Hematopoietic multipotent progenitor cell treated with erythropoietin and hydrocortisone succinate and interleukin-3 and kit ligand, for 6 days (in vitro differentiated cells): ENCODE results near the gene MIXL1.
"Not testable (repeated sequence)": the region's sequence is repeated elsewhere in the genome, so short reads cannot be mapped to it uniquely, and the experiment has no call there.

Source experiments
- DNase-seq: peaks from one replicate; pipeline ENCODE4 v3.0.0-alpha.2; 2015

Gene MIXL1

DNA sequence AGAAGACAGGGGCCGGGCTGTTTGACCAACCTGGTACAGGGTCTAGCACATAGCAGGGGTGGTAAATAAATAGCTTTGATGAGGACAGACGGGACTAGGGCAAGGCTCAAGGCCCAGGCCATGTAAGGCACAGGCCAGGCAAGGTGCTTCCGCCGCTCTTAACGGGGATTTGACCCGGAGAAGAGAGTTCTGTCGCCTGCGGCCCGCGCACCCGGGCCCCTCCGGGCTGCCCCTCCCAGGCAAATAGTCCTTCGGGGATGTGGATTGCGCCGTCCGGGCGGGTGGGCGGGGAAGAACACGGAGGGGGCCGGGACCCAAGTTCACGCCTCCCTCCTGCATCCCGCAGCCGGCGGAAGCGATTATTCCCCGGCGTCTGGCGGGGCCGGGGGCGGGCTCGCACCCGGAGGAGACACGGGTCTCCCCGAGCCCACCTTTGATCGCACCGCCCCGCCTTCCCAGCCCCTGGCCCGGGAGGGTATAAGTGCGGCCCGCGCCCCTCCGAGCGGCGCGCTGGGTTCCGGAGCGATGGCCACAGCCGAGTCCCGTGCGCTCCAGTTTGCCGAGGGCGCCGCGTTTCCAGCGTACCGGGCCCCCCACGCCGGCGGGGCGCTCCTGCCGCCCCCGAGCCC, at the start of gene MIXL1:
Gene MIXL1 (plus strand): TSS at position 508 of the 629 bp plus-strand sequence. CDS start 18 bp downstream, at position 526.
- DNase-seq: peak; percentile 19

DNA sequence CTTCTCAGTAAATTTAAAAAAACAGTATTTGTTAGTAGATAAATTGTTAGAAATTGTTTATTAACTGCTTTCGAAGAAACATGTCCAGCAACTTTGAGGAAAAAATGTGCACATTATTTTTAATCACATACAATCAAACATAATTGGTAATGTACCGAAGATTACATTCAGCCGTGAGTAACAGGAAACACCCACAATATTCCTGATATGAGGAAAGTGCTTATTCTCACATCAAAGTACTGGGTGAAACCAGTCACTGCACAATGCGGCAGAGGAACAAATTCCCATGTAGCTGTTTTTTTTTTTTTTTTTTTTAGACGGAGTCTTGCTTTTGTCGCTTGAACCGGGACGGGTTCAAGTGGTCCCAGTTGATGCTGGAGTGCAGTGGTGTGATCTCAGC, 46.6 kb upstream of the MIXL1 start:
- no peak for DNase-seq

DNA sequence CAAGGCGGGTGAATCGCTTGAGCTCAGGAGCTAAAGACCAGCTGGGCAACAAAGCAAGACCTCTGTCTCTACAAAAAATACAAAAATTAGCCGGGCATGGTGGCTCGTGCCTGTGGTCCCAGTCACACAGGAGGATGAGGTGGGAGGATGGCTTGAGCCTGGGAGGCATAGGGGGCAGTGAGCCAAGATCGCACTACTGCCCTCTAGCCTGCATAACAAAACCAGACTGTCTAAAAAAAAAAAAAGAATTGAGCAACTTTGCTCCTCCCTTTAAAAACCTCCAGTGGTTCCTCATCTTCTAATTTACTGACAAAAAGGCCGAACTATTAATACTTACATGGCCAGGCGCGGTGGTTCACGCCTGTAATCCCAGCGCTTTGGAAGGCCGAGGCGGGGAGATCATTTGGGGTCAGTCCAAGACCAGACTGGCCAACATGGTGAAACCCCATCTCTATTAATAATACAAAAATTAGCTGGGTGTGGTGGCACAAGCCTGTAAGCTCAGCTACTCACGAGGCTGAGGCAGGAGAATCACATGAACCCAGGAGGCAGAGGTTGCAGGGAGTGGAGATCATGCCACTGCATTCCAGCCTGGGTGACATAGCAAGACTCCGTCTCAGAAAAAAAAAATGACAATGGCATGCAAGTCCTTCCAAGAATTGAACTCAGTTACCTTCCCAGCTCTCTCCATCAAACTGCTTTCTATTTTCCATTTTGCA, 41.3 kb upstream of the MIXL1 start:
- peak; percentile 86 for DNase-seq

DNA sequence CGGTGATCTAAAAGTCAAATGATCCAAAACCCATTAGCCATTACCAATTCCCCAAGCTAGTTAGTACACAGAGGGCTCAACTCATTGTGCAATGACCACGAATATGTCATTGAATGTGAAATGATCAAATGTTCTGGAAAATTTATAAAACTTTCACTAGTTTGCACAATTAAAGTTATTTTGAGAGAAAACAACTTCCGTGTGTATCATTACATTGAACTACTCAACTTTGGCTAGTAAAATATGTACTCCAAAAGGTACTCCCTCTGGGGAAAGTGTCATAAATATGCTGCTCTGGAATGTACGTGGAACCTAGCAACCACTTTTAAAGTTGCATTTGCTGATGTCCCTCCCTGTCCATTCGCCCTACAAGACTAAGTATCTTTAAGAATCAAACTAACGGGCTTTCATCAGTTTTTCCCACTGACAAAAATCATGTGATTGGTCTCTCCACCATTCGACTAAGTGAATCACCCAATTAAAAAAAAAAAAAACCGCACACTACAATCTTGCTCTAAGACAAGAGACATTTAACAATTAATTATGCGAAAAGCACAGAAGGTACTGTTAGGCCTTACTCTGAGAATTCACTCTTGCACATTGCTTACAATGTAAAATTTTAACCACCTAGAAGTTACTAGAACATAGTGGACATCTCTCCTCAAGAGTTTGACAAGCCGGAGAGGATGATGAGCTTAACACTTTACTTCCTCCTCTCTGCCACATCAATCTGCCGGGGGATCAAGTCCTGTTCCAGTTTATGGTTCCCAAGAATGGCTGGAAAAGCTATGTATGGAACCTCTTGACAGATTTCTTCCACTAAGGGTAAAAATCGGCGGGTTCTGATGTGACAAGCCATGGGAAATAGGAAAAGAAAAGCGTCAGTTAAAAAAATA, 38.1 kb upstream of the MIXL1 start:
- DNase-seq: peak; percentile 23

DNA sequence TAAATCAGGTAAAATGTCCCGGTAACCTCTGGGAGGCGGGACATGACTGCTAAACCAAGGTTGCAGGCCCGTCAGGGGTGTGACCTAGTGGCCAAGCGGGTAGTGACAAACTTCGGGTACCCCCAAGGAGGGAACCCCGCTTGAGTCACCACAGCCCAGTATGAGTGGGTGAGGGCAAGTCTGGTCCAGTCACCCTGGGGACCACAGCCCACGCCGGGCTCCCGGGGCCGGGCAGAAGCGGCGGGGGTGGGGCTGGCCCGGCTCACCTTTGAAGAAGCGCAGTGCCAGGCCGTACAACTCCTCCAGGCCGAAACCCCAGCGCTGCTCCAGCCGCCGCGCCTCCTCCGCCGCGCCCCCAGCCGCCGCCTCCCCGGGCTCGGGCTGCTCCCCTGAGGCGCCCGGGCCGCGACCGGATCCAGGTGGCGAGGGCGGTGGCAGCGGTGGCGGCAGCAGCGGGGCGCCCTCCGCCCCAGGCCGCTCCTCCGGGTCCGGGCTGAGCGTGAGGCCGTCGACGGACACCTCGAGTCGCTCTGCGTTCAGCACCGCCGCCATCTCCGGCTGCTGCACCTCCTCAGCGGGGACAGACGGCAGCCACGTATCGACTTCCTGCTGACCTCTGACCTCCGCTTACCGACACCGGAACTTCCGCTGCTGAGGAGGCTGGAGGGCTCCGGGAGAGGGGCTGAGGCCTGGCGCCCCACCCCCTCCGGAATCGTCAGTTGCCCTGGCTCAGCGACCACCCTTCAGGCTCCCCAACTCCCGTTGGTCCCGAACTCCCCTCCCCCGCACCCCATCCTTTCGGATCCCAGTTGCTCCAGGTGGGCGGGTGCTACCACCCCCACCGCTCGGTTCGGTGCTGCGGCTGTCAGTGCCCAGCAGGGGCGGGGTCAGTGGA, 37.1 kb upstream of the MIXL1 start, which contains the start of gene ACBD3:
Gene ACBD3 (minus strand): TSS at position 618 of the 895 bp plus-strand sequence. CDS start 66 bp downstream, at position 552.
- peak; percentile 94 for DNase-seq

DNA sequence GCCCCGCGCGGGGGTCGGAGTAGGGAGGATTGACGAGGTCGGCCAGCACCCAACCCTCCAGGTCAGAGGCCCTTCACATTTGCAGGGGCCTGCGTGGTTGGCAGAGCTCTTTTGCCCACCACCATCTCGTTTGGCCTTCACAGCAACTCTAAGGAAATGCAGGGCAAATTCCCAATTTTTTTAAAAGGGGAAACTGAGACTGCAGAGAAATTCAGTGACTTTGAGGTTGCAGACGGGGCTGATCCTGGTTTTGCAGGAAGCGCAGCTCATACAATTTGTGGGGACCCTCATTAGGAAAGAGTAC, 36.5 kb upstream of the MIXL1 start:
- no peak for DNase-seq

DNA sequence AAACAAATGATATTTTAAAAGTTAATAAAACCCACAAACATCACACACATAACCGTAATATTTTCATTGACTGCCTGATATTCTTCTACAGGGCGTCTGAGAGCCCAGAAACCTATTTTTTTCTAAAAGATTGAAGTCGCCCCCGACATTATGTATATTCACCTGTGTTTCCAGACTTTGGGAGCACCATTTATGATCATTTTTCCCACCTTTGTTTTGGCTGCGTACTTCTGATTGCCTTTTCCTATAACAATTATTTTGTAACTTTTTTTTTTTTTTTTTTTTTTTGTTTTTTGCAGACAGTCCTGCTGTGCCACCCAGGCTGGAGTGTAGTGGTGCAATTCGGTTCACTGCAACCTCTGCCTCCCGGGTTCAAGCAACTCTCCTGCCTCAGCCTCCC, 36.1 kb upstream of the MIXL1 start:
- no peak for DNase-seq

DNA sequence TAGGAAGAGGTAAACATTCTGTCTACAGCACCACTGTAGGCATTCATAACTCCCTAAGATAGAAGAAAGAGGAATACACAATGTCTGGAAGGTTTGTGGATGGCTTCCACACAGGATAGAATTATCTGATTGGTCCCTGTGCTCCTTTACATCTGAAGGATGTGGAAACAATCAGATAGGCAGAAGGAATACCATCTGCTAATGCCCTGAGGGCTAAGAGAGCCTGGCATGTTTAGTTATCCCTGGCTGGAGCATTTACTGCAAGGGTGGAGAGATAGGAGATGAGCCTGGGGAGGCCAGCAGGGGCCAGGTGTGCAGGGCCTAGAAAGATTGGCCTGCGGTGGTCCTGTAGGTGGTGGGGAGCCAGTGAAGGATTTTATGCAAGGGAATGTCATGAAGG, 28.3 kb upstream of the MIXL1 start:
- DNase-seq: no peak

DNA sequence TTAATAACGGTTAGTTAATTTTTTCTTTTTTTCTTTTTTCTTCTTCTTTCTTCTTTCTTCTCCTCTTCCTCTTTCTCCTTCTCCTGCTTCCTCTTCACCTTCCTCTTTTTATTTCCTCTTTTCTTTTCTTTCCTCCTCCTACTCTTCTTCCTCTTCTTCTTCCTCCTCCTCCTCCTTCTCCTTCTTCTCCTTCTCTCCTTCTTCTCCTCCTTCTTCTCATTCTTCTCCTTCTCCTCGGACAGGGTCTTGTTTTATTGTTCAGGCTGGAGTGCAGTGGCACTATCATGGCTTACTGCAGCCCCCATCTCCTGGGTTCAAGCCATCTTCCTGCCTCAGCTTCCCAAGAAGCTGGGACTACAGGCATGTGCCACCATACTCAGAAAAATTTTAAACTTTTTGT, 23.5 kb upstream of the MIXL1 start:
- no peak for DNase-seq

DNA sequence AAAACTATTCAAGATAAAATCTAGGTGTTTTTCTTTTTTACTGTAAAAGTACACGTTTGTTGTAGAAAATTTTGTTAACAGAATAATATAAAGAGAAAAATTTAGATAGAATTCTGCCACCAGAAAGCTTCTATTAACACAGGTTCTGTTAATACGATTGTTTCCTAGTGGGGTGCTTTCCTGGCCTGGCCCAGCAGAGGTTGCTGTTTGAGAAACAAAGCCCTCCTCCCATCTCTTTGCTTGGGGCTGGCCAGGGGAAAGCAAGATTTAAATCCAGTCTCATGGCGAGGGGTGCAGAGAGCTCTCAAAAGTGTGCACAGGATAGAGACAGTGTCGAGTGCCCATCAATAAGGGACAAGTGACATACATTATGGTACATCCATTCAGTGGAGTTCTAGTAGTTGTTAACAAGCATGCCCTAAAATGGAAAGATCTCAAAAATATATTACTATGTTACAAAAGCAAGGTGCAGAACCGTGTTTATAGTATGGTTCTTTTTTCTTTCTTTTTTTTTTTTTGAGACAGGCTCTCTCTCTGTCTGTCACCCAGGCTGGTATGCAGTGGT, 22.4 kb upstream of the MIXL1 start:
- peak; percentile 60 for DNase-seq

DNA sequence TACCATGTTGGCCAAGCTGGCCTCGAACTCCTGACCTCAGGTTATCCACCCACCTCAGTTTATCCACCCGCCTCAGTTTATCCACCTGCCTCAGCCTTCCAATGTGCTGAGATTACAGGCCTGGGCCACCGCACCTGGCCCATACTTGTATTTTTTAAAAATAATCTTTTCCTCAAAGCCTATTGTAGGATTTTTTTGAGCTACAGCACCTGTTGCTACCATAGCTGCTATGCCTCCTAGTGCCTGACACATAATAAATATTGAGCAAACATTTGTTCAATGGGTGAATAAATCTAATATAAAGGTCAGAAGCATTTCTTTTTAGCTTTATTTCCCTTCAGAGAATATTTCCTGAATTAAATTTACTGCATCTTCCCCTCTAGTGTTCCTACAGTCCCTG, 21.2 kb upstream of the MIXL1 start:
- no peak for DNase-seq

DNA sequence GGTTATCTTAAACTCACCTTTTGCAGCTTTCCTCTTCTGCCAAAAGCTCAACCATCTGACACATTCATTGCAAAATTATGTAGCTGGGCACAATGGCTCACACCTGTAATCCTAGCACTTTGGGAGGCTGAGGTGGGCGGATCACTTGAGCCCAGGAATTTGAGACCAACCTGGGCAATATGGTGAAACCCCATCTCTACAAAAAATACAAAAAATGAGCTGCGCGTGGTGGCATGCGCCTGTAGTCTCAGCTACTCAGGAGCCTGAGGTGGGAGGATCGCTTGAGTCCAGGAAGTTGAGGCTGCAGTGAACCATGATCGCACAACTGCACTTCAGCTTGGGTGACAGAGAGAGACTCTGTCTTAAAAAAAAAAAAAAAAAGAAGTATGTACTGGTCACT, 20.8 kb upstream of the MIXL1 start:
- DNase-seq: not testable (repeated sequence)

DNA sequence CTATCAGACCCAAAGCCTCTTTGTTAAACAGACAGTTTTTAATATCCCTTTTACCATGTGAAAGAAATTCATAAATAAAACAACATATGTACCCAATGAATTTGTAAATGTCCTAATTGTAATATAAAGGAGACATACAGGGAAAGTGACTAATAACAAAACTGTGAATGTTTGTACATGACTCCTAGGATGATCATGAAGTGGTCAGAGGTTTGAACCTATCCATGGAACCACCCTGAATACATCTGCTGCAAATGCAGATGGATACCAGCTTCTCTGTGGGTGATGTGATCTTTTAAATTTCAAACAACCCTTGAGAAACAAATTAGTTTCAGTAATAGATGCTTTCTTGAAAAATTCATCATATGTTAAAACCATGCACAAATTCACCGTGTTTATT, 20.2 kb upstream of the MIXL1 start:
- DNase-seq: no peak

DNA sequence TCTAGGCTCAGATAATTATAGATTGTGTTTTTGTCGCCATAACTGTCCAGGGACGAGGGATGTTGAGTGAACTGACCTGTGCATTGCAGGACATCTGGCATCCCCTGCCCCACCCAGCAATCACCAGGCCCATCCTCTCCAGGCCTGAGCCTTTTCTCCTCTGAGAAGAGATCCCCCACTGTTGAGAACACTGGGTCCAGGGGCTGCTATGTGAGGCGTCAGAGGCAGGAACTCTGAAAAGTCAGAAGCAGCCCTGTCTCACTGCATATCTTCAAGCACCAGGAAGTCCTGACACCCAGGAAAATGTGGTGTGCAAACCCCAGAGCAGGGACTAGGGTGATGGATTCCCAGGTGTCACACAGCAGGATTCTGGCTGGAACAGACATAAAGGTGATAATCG, 19.8 kb upstream of the MIXL1 start:
- DNase-seq: no peak

DNA sequence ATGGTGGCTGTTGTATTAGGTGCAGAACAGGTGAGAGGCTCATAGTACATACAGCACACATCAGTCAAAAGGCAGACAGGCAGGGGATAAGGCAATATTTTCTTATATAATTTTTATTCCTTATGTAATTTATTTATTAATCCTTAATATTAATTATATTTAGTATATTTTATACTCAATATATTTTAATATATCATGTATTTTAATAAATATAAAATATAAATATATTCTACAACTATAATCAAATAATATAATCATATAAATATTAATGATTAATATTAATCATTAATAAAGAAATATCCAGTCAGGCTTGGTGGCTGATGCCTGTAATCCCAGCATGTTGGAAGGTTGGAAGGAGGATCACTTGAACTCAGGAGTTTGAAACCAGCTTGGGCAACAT, 19.3 kb upstream of the MIXL1 start:
- no peak for DNase-seq

DNA sequence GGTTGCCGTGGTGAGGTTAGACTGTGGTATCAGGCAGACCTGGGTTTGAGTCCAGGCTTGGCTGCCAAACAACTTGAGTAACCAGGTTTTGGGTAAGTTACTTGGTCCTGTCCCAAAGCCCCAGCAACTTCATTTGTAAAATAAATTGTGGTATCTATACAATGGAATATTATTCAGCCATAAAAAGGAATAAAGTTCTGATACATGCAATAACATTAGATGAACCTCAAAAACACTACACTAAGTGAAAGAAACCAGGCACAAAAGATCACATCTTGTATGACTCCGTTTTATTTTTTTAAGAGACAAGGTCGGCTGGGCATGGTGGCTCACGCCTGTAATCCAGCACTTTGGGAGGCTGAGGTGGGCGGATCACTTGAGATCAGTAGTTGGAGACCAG, 16.4 kb upstream of the MIXL1 start:
- no peak for DNase-seq

DNA sequence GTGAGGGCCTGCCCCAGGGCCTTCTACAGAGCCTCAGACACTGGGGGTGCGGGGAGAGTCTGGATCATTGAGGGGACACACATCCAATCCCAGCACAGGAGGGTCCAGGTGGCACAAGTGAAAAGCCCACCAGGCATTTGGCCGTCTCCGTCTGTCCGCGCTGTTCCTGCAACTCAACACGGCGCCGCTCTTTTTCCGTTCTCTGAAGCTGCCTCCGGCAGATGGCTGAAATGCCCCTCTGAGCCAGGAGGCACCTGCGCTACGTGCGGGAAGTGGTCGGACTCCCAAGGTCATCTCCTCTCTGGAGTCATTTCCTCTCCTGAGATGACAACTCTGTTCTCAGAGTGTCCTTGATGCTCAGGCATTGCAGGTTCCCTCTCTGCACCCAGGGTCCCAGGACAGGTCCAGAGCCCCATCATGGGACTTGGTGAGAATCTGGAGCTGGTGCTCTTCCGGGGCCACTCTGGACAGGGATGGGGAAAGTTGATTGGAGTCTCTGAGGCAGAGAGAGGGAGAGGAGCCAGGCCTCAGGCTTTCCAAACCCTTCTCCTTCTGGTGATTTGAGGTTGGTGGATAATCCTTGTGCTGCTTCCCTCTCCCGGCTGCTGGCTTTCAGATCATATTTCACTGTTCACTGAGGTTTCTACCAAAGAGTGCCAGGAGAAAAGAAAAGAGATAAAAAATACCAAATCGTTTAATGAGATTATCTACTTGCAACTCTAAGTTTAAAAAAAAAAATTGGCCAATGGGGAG, 14.0 kb upstream of the MIXL1 start:
- DNase-seq: no peak

DNA sequence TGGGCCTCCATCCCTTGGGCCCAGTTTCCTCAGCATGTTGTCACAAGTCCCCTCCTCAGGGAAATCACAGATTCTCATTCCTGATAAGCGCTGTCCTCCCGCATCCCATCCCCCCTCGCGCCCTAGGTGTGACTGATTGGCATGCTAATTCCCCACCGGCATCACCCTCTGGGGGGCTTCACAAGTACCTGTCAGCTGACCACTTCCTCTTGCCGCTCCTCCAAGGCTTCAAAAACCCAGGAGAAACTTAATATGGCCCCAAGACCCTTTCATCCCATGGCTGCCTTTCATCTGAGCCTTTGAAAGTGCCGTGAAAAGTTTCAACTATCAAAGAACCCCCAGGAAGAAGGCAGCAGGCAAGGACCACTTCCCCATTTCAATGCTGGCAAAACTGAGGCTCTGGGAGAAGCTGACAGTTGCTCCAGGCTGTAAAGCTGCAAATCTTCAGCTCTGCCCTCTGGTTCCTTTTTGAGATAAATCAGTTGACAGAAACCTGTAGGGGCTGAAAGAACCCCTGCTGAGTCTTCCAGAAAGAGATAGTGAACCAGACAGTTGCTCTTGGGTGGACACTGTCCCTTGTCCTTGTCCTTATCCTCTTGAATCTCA, 12.8 kb upstream of the MIXL1 start:
- no peak for DNase-seq

DNA sequence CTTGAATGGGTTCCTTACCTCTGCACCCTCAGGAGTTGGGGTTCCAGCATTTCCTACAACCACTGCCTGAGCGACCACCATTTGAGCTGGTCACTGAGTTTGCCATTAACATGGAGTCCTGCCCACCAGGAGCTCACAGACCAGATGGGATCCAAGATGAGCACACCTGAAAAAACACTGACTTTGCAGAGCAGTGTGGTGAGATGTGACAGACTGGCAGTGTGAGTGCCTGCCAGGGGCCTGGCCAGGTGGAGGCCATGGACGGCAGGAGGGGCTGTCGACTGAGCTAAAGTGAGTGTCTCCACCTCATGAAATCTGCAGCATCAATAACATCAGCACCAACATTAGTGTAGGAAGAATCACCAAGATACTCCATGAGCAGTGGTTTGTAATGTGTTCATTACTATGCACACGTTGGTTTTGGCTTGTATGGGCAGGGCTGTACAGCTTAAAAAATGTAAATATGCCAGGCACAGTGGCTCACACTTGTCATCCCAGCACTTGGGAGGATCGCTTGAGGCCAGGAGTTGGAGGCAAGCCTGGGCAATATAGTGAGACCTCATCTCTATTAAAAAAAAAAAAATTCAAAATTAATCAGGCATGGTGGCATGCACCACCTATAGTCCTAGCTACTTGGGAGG, 12.2 kb upstream of the MIXL1 start:
- DNase-seq: no peak

DNA sequence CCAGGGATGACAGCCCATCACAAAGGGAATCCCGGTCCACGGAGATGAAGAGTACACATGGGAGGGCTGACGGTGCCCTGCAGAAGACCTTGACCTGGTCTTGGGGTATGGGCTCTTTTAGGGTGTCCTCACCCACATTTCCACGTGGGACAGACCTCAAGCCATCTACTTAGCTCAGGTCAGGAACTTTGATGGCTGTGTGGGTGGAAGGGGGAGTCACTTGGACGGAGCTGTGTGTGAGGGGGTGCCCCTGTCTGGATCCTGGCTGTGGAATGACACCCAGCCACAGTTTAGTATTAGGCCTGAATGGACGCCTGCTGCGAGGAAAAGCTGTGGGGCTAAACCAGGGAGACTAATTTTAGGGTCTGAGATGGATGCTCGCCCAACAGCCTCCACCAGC, 10.9 kb upstream of the MIXL1 start:
- DNase-seq: no peak

DNA sequence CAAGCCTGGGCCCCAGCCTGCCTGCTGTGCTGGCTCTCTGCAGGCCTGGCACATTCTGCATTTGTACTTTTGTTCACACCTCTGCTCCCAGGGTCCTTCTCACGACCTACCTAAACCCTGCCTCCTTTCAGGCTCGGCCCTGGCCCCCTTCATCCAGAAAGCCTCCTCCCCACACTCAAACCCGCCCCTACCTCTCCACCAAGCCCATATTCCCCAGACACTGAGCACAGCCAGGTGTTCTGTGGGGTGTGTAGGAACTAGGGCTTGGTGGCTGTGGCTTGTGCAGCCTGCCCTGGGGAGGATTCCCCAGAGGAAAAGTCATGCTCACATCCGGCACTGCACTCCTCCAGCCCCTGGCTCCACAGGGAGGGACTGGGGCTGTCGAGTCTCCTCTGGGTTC, 8.2 kb upstream of the MIXL1 start:
- no peak for DNase-seq
